Neural cell (in vitro differentiated cells): ENCODE data around the gene SPEF1. TPM values are rescaled to one million over a fixed set of nuclear protein-coding genes. Genes with fewer than 3 reads are reported as not detected.
"Not testable (repeated sequence)": the region's sequence is repeated elsewhere in the genome, so short reads cannot be mapped to it uniquely, and the experiment has no call there.

Source experiments
- H2AFZ ChIP-seq: fragments of 200-600, 300-800 bp; sonication (generic), shearing (Covaris generic); 2 replicates; pipeline ENCODE4 v1.6.0; 2014; ENCODE audit warnings: low read depth, mild to moderate bottlenecking, antibody characterized with exemption, low read length, moderate library complexity
- H3F3A ChIP-seq: fragments of 200-600 bp; shearing (Covaris generic); 2 replicates; pipeline ENCODE4 v1.6.1; 2016; ENCODE audit warnings: mild to moderate bottlenecking, moderate library complexity, mixed read lengths, antibody characterized with exemption, low read length; ENCODE audit not compliant: insufficient read depth, poor library complexity, severe bottlenecking
- H3K27ac ChIP-seq: fragments of 200-600, 300-800 bp; sonication (generic), shearing (Covaris generic); 2 replicates; pipeline ENCODE4 v1.5.1; 2014; ENCODE audit warnings: mild to moderate bottlenecking, low read length, moderate library complexity
- H3K27me3 ChIP-seq: fragments of 300-800, 200-600 bp; sonication (generic), shearing (Covaris generic); 2 replicates; pipeline ENCODE4 v1.6.0; 2014; ENCODE audit warnings: mild to moderate bottlenecking, low read depth, low read length, moderate library complexity; ENCODE audit not compliant: insufficient read depth
- H3K36me3 ChIP-seq: fragments of 300-800, 200-600 bp; sonication (generic), shearing (Covaris generic); 2 replicates; pipeline ENCODE4 v1.5.1; 2014; ENCODE audit warnings: mild to moderate bottlenecking, antibody characterized with exemption, low read length, moderate library complexity; ENCODE audit not compliant: insufficient read depth
- H3K4me2 ChIP-seq: fragments of 300-800, 200-600 bp; sonication (generic), shearing (Covaris generic); 2 replicates; pipeline ENCODE4 v1.6.0; 2014; ENCODE audit warnings: mild to moderate bottlenecking, low read length
- H3K4me3 ChIP-seq: fragments of 300-800, 200-600 bp; sonication (generic), shearing (Covaris generic); 2 replicates; pipeline ENCODE4 v1.5.1; 2014; ENCODE audit warnings: mild to moderate bottlenecking, low read length, moderate library complexity
- H3K79me2 ChIP-seq: fragments of 200-600 bp; shearing (Covaris generic); replicated peaks from 2 replicates; pipeline ENCODE4 v1.6.0; 2014; ENCODE audit warnings: mild to moderate bottlenecking, low read length, moderate library complexity; ENCODE audit not compliant: insufficient read depth
- H3K9ac ChIP-seq: fragments of 300-800, 200-600 bp; sonication (generic), shearing (Covaris generic); 2 replicates; pipeline ENCODE4 v1.6.1; 2016; ENCODE audit warnings: mild to moderate bottlenecking, low read length, mixed read lengths
- H3K9me2 ChIP-seq: fragments of 200-600 bp; shearing (Covaris generic); 2 replicates; pipeline ENCODE4 v1.6.1; 2016; ENCODE audit warnings: mild to moderate bottlenecking, low read length, mixed read lengths; ENCODE audit not compliant: insufficient read depth
- H3K9me3 ChIP-seq: fragments of 200-600, 300-800 bp; sonication (generic), shearing (Covaris generic); 2 replicates; pipeline ENCODE4 v1.6.1; 2016; ENCODE audit warnings: mild to moderate bottlenecking, mixed run types, low read length, moderate library complexity, mixed read lengths
- H4K20me1 ChIP-seq: fragments of 200-600 bp; shearing (Covaris generic); 2 replicates; pipeline ENCODE4 v1.6.1; 2016; ENCODE audit warnings: mild to moderate bottlenecking, mixed run types; ENCODE audit not compliant: insufficient read depth
- EP300 ChIP-seq: fragments of 450-650 bp; conservative IDR thresholded peaks from 2 replicates; pipeline ENCODE4 v1.6.1; 2014; ENCODE audit warnings: antibody characterized with exemption, mild to moderate bottlenecking, moderate library complexity; ENCODE audit not compliant: poor library complexity, severe bottlenecking
- EZH2 ChIP-seq: fragments of 200-600, 300-800 bp; shearing (Covaris generic), sonication (generic); IDR thresholded peaks from 2 replicates; pipeline ENCODE4 v1.6.1; 2014; ENCODE audit warnings: antibody characterized with exemption, low read length, borderline replicate concordance, mild to moderate bottlenecking; ENCODE audit not compliant: insufficient read depth, poor library complexity, severe bottlenecking
- MXI1 ChIP-seq: fragments of 450-650 bp; conservative IDR thresholded peaks from 2 replicates; pipeline ENCODE4 v1.6.1; 2014; ENCODE audit warnings: antibody characterized with exemption, mild to moderate bottlenecking; ENCODE audit not compliant: poor library complexity, severe bottlenecking
- POLR2AphosphoS5 ChIP-seq: IDR thresholded peaks from 2 replicates; pipeline ENCODE4 v1.6.1; 2012
- RAD21 ChIP-seq: fragments of 450-650 bp; conservative IDR thresholded peaks from 2 replicates; pipeline ENCODE4 v1.6.1; 2014; ENCODE audit warnings: antibody characterized with exemption, mild to moderate bottlenecking, moderate library complexity
- REST ChIP-seq: IDR thresholded peaks from 2 replicates; pipeline ENCODE4 v1.6.1; 2012; ENCODE audit warnings: borderline replicate concordance
- SMC3 ChIP-seq: fragments of 450-650 bp; conservative IDR thresholded peaks from 2 replicates; pipeline ENCODE4 v1.6.1; 2014; ENCODE audit warnings: antibody characterized with exemption, mild to moderate bottlenecking, moderate library complexity; ENCODE audit not compliant: poor library complexity
- TAF1 ChIP-seq: IDR thresholded peaks from 2 replicates; pipeline ENCODE4 v1.6.1; 2012; ENCODE audit warnings: low read depth
- polyA plus RNA-seq: library from polyadenylated mRNA; depleted of rRNA; stranded (reverse); fragments of >200 nt; gene quantifications from 2 replicates; pipeline ENCODE4 v1.2.3, GENCODE V29; 2014
- TF ChIP-seq, protein P1 (sequence below): fragments of 450-650 bp; IDR thresholded peaks from 2 replicates; pipeline ENCODE4 v1.5.1; 2014; ENCODE audit warnings: antibody characterized with exemption, mild to moderate bottlenecking, moderate library complexity; ENCODE audit not compliant: poor library complexity, severe bottlenecking

Gene SPEF1
- polyA plus RNA-seq, 1 donor from 2014 or later = 0.58 TPM

GRCh38 chr20:3795511-3796468 lies 14.5 kb upstream of the SPEF1 start, which contains the start of gene CDC25B:
Gene CDC25B (plus strand): TSS chr20:3796310. CDS start chr20:3796532, 222 bp downstream.
- Histone ChIP-seq H2AFZ (peak within 1 kb of the TSS; percentile 65), H3K36me3 (no peaks in the 10 kb centered on the region), H3K27me3 (no peaks in the 10 kb centered on the region), H3K79me2 (no peaks in the 10 kb centered on the region), H3K9me2 (no peaks in the 10 kb centered on the region), H3K9ac (peak within 1 kb of the TSS; percentile 60), H3F3A (no peaks in the 10 kb centered on the region), H3K27ac (no peak within 1 kb of the TSS), H3K9me3 (no peaks in the 10 kb centered on the region), H4K20me1 (no peaks in the 10 kb centered on the region), H3K4me2 (peak within 1 kb of the TSS; percentile 28), H3K4me3 (peak within 1 kb of the TSS; percentile 79)
- TF ChIP-seq, protein P1, sequence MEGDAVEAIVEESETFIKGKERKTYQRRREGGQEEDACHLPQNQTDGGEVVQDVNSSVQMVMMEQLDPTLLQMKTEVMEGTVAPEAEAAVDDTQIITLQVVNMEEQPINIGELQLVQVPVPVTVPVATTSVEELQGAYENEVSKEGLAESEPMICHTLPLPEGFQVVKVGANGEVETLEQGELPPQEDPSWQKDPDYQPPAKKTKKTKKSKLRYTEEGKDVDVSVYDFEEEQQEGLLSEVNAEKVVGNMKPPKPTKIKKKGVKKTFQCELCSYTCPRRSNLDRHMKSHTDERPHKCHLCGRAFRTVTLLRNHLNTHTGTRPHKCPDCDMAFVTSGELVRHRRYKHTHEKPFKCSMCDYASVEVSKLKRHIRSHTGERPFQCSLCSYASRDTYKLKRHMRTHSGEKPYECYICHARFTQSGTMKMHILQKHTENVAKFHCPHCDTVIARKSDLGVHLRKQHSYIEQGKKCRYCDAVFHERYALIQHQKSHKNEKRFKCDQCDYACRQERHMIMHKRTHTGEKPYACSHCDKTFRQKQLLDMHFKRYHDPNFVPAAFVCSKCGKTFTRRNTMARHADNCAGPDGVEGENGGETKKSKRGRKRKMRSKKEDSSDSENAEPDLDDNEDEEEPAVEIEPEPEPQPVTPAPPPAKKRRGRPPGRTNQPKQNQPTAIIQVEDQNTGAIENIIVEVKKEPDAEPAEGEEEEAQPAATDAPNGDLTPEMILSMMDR = peak; percentile 60
- no peak for TF ChIP-seq EZH2
- TF ChIP-seq RAD21 = no peak
- no peak for TF ChIP-seq TAF1
- TF ChIP-seq SMC3 = no peak
- TF ChIP-seq POLR2AphosphoS5 = no peak
- peak; percentile 46 for TF ChIP-seq MXI1
- TF ChIP-seq REST = peak; percentile 42
- no peak for TF ChIP-seq EP300

DNA sequence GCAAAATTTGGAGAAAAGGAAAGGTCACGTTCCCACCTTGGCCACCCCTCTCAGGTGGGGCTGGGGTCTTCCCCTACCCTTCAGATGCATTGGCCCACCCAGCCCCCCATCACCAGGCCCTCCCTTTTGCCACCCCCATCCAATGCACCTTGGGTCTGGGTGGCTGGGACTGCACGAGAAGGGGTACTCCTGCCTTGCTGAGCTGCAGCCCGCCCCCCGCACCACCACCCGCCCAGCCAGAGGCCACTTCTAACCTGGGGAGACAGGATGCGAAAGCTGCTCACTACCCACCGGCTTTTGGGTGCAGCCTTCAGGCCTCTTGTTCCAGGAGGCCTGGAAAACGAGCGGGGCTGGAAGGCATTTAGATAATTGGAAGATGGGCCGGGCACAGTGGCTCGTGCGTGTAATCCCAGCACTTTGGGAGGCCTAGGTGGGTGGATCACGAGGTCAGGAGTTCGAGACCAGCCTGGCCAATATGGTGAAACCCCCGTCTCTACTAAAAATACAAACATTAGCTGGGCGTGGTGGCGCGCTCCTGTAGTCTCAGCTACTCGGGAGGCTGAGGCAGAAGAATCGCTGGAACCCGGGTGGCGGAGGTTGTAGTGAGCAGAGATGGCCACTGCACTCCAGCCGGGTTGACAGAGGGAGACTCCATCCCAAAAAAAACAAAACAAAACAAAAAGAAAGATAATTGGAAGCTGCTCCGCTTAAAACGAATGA lies 13.6 kb upstream of the SPEF1 start:
- H3K9me3 ChIP-seq = no peaks in the 10 kb centered on the region
- H2AFZ ChIP-seq = no peak overlapping the region
- no peak overlapping the region for H3K27ac ChIP-seq
- TF ChIP-seq EP300 (no peak), TAF1 (no peak), SMC3 (no peak), POLR2AphosphoS5 (no peak), EZH2 (no peak), REST (no peak), RAD21 (no peak), MXI1 (no peak)
- TF ChIP-seq, protein P1 = no peak
- H3K9me2 ChIP-seq = no peaks in the 10 kb centered on the region
- H3K9ac ChIP-seq = no peak overlapping the region
- no peaks in the 10 kb centered on the region for H3K36me3 ChIP-seq
- no peaks in the 10 kb centered on the region for H3K79me2 ChIP-seq
- H3K27me3 ChIP-seq = no peaks in the 10 kb centered on the region
- H3K4me3 ChIP-seq = peak overlapping the region; percentile 79
- H3F3A ChIP-seq = no peaks in the 10 kb centered on the region
- H3K4me2 ChIP-seq = no peak overlapping the region
- no peaks in the 10 kb centered on the region for H4K20me1 ChIP-seq

DNA sequence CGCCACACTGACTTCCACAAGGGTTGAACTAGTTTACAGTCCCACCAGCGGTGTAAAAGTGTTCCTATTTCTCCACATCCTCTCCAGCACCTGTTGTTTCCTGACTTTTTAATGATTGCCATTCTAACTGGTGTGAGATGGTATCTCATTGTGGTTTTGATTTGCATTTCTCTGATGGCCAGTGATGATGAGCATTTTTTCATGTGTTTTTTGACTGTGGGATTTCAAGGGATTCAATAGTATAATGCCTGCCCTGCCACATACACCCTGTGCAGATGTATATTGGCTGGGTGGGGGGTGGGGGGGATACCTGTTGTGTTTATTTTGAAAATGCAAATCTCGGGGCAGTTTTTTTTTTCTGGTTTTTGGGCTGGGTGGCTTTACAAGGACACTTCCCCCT lies 12.9 kb upstream of the SPEF1 start:
- not testable (repeated sequence) for H3K27ac ChIP-seq, H2AFZ ChIP-seq, H3K79me2 ChIP-seq, H3K9me2 ChIP-seq, H3K9ac ChIP-seq, H3F3A ChIP-seq, H3K27me3 ChIP-seq, H3K4me3 ChIP-seq, H4K20me1 ChIP-seq, H3K4me2 ChIP-seq, H3K9me3 ChIP-seq, H3K36me3 ChIP-seq
